PFSK-1 (cell line): ENCODE data around the gene CCDC183.

ENCODE experiments used
- FOXP2 ChIP-seq: optimal IDR thresholded peaks from 2 replicates; pipeline ENCODE3; 2011; ENCODE audit warnings: borderline replicate concordance, control low read depth, inconsistent platforms; ENCODE audit not compliant: insufficient read depth; ENCODE audit errors: extremely low read length, extremely low read depth
- POLR2AphosphoS5 ChIP-seq: IDR thresholded peaks from 2 replicates; pipeline ENCODE4 v1.6.1; 2012; ENCODE audit warnings: low read depth, mild to moderate bottlenecking, control low read depth, low read length, moderate library complexity
- SIN3A ChIP-seq: IDR thresholded peaks from 2 replicates; pipeline ENCODE4 v1.6.1; 2012; ENCODE audit warnings: mild to moderate bottlenecking, low read length, moderate library complexity, borderline replicate concordance; ENCODE audit not compliant: insufficient read depth
- TAF1 ChIP-seq: IDR thresholded peaks from 2 replicates; pipeline ENCODE4 v1.6.1; 2012; ENCODE audit warnings: low read length, control low read depth, borderline replicate concordance; ENCODE audit not compliant: insufficient read depth
- TF ChIP-seq, protein P1 (sequence below), 2 experiments: IDR thresholded peaks; 2 replicates each; pipeline versions ENCODE4 v1.6.1 to v1.8.0; 2011 to 2012; ENCODE audit warnings: low read depth in 2 of 2, low read length in 2 of 2, control low read depth in 1 of 2, inconsistent platforms in 1 of 2, mild to moderate bottlenecking in 1 of 2, moderate library complexity in 1 of 2; ENCODE audit not compliant: insufficient read depth in 1 of 2

Gene CCDC183

GRCh38 chr9:136808075-136808805 is 12.1 kb downstream of the CCDC183 start:
- TF ChIP-seq, protein P1, sequence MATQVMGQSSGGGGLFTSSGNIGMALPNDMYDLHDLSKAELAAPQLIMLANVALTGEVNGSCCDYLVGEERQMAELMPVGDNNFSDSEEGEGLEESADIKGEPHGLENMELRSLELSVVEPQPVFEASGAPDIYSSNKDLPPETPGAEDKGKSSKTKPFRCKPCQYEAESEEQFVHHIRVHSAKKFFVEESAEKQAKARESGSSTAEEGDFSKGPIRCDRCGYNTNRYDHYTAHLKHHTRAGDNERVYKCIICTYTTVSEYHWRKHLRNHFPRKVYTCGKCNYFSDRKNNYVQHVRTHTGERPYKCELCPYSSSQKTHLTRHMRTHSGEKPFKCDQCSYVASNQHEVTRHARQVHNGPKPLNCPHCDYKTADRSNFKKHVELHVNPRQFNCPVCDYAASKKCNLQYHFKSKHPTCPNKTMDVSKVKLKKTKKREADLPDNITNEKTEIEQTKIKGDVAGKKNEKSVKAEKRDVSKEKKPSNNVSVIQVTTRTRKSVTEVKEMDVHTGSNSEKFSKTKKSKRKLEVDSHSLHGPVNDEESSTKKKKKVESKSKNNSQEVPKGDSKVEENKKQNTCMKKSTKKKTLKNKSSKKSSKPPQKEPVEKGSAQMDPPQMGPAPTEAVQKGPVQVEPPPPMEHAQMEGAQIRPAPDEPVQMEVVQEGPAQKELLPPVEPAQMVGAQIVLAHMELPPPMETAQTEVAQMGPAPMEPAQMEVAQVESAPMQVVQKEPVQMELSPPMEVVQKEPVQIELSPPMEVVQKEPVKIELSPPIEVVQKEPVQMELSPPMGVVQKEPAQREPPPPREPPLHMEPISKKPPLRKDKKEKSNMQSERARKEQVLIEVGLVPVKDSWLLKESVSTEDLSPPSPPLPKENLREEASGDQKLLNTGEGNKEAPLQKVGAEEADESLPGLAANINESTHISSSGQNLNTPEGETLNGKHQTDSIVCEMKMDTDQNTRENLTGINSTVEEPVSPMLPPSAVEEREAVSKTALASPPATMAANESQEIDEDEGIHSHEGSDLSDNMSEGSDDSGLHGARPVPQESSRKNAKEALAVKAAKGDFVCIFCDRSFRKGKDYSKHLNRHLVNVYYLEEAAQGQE (IDR thresholded peaks at IDR 0.05; ENCODE audit: insufficient read depth in 1 of 2, low read depth in 2 of 2, low read length in 2 of 2): no peak
- TF ChIP-seq TAF1 (no peak), SIN3A (no peak), FOXP2 (no peak), POLR2AphosphoS5 (no peak)

- no peak for TF ChIP-seq TAF1
- no peak for TF ChIP-seq SIN3A
- TF ChIP-seq POLR2AphosphoS5: no peak
- TF ChIP-seq FOXP2: no peak
- TF ChIP-seq, protein P1 (IDR thresholded peaks at IDR 0.05; ENCODE audit: insufficient read depth in 1 of 2, low read depth in 2 of 2, low read length in 2 of 2): no peak
Observed at GRCh38 chr9:136808806-136809158, 12.6 kb downstream of the CCDC183 start.

DNA sequence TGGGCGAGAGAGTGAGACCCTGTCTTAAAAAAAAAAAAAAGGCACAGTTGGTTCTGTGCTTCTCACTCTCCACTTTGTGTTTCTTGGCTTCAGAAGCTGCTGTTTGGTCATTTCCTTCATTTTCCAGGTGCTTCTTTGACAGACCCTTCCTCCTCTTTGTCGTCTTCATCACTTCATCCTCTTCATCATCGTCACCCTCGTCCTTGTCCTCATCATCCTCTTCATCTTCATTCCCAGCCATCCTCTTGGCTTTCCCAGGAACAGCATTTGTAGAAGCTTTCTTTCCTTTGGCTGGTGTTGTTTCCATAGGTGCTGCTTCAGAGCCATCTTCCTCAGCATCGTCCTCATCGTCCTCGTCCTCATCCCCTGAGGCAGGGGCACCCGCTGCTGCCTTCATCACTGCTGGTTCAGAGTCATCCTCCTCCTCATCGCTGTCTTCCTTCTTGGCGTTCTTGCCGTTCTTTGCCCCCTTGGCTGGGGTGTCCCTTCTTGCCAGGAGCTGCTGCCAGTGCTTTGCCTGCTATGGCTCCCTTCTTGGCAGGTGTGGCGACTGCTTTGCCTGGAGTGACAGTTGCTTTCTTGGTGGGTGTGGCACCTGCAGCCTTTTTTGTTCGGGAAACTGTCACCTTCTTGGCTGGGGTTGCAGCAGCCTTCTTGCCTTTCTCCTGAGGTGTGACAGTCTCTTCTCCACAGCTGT is 18.7 kb downstream of the CCDC183 start:
- TF ChIP-seq FOXP2 (no peak), SIN3A (no peak), TAF1 (no peak), POLR2AphosphoS5 (no peak)
- TF ChIP-seq, protein P1 (IDR thresholded peaks at IDR 0.05; ENCODE audit: insufficient read depth in 1 of 2, low read depth in 2 of 2, low read length in 2 of 2): no peak

DNA sequence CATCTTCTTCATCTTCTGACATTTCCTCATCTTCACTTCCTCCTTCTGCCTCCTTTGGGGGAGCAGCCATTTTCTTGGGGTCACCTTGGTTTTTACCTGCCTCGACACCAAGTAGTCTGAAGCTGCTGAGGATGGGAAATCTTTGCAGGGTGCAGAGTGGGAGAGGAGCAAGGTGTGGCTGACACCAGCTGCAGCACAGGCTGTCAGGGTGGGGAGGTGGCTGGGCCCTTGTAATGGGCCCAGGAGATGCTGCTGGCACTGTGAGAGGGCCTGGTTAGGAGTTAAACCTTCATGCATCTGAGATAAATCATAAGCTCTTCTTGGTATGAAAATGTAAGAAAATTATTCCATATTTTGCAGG is 19.3 kb downstream of the CCDC183 start:
- TF ChIP-seq SIN3A: no peak

- TF ChIP-seq POLR2AphosphoS5: no peak
- TF ChIP-seq TAF1: no peak
- TF ChIP-seq, protein P1 (IDR thresholded peaks at IDR 0.05; ENCODE audit: insufficient read depth in 1 of 2, low read depth in 2 of 2, low read length in 2 of 2): no peak
- no peak for TF ChIP-seq FOXP2
- no peak for TF ChIP-seq SIN3A
Observed at GRCh38 chr9:136820971-136821825, 25.1 kb downstream of the CCDC183 start.
